ENCODE data around the gene VEGFB.

DNA sequence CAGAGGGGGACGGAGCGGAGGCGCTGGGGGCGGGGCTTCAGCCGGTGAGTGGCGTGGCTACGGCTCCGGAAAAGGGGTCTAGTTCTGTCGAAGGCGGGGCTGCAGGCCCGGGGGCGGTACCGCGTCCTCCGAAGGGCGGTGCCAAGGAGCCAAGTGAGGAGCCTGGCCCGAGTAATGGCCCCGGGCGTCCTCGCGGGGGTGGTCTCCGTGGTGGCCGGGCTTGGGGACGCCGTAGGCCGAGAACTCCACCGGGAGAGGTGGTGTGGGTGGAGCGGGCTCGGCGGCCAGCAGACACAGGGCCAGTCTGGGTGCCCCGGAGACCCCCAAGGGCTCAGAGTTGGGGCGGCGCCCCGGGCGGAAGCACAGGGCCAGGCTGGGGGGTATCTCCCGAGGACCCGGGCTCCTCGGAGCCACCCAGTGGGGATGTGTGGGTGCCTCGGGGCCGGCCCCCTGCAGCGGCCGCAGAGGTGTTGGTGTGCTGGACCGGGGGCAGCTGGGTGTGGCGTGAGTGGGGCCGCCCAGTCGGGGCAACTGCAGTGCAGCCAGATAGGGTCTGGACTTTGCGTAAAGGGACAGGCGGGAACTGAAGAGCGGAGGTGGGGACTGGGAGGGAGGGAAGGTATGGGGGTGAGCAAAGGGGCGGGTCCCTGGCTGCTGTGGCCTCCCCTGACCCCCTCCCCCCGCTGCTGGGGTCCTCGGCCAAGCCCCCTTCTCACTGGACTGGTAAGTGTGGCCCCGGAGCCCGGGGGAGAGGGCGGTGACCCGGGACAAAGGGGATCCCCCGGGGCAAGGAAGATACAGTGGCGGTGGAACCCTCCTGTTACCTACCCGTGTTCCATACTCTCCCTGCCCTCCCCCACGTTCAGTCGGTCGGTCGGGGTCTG is 7.3 kb downstream of the VEGFB start:
- TF ChIP-seq CTCF (conservative IDR thresholded peaks at IDR 0.05; ENCODE audit: low read length) (no peak), EZH2phosphoT487 (IDR thresholded peaks at IDR 0.05; ENCODE audit: borderline replicate concordance) (no peak)
